NCI-H82 (cell line): ENCODE data around the gene RPL32.
"Not testable (repeated sequence)": the region's sequence is repeated elsewhere in the genome, so short reads cannot be mapped to it uniquely, and the experiment has no call there.

ENCODE experiments used
- DNase-seq: peaks from one replicate; lab custom pipeline; 2025; lab: John Stamatoyannopoulos, UW

The RPL32 gene

GRCh38 chr3:12808587-12808986 lies 32.8 kb downstream of the RPL32 start:
- DNase-seq: no peak

DNA sequence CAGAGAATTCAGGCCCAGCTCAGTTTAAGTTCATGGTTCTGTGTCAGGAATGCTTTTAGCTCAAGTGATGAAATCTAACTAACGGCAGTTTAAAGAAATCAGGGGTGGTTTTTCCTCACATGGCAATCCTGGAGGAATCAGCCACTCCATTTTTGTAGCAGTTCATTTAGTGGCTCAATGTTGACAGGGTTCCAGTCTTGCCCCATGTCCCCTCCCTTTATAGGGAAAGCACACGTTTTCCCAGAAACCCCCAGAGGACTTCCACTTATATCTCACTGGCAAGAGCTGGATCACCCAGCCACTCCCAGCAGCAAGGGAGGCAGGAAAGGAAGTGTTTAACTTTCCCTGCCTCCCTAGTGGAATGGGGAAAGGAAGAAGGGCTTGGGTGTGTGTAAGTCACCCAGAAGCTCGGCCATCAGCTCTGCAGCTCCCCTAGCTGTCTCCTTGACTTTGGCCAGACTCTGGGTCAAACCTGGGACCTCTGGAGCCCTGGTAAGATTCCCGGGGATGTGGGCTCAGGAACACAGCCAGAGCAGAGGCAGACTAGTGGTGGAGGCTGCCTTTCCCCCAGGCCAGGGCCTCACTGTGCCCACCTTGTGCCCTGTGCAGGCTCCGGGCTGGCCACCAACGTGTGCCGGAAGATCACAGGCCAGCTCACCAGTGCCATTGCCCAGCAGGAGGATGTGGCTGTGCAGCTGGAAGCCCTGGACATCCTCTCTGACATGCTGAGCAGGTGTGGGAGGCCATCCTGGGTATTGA lies 33.6 kb downstream of the RPL32 start:
- no peak for DNase-seq

GRCh38 chr3:12807066-12807465 lies 34.3 kb downstream of the RPL32 start:
- DNase-seq: no peak

- DNase-seq: no peak
Observed at GRCh38 chr3:12803371-12803770, 38.0 kb downstream of the RPL32 start.

- DNase-seq: no peak
Observed at GRCh38 chr3:12799525-12800440, 41.6 kb downstream of the RPL32 start.

DNA sequence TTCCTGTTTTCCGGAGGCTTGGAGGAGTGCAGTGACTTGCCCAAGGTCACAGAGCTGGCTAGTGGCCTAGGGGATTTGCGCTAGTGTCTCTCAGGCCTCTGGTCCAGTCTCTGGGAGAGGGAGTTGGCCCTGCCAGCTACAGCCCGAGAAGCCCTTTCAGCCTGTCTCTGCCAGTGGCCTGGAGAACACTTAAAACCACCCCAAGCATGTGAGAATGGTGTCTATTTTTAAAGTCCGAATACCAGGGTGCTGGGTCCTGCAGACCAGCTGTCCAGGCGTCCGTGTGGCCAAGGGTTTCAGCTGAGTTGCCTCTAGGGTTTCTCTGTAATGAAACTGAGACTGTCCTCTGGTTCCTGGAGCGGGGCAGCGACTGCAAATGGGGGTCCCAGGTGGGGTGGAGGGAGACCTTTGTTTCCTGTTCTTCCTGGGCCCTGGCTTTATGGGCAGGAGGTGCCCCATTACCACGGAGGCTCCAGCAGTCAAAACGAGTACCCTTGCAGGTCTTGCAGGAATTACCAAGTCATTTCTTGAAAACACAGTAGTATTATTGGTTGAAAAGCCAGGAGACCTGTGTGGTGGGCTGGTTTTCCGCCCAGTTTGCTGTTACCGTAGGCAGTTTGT lies 42.7 kb downstream of the RPL32 start:
- DNase-seq: no peak

GRCh38 chr3:12797892-12798558 lies 43.3 kb downstream of the RPL32 start:
- DNase-seq: no peak

GRCh38 chr3:12797124-12797891 lies 44.1 kb downstream of the RPL32 start:
- peak; percentile 44 for DNase-seq

GRCh38 chr3:12796171-12797123 lies 44.9 kb downstream of the RPL32 start, which contains the start of gene CAND2:
TSS of gene CAND2 (plus strand) at chr3:12796680. CDS start at chr3:12796721, 41 bp downstream.
- peak; percentile 69 for DNase-seq

DNA sequence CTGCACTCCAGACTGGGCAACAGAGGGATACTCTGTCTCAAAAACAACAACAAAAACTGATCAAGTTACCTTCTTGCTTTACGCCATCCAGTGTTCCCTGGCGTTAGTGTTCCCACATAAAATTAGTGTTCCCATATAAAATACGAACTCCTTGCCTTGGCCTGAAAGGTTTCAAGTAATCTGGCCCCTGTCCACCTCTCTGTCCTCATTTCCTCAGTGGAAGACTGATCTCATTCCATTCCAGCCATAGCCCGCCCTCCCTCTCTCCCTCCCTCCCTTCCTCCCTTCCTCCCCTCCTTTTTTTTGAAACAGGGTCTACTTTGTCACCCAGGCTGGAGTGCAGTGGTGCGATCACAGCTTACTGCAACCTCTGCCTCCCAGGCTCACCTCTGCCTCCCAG lies 47.7 kb downstream of the RPL32 start:
- no peak for DNase-seq

GRCh38 chr3:12791430-12791829 lies 49.9 kb downstream of the RPL32 start:
- DNase-seq: no peak

DNA sequence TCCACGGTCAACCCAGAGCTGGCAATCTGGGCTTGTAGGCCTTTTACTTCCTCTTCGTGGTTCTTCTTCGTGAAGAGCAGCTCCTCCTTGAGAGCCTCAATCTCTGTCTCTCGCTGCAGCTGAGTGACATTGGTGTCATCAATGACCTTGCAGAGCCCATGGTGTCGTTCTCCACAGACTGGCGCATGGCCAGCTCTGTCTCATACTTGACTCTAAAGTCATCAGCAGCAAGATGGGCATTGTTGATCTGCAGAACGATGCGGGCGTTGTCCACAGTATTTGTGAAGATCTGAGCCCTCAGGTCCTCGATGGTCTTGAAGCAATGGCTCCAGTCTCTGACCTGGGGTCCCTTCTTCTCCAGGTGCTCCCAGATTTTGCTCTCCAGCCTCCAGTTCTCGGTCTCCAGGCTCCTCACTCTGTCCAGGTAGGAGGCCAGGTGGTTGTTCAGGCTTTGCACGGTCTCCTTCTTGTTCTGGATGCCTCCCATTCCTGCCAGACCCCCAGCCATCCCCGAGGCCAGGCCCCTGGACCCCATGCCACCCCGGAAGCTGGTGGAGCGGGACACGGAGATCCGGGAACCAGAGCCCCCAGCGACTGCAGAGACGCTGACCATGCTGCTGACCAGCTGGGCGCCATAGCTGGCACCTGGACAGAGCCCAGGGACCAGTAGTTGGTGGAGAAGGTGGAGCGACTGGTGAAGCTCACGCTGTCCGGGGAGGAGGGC lies 53.2 kb downstream of the RPL32 start:
- not testable (repeated sequence) for DNase-seq

DNA sequence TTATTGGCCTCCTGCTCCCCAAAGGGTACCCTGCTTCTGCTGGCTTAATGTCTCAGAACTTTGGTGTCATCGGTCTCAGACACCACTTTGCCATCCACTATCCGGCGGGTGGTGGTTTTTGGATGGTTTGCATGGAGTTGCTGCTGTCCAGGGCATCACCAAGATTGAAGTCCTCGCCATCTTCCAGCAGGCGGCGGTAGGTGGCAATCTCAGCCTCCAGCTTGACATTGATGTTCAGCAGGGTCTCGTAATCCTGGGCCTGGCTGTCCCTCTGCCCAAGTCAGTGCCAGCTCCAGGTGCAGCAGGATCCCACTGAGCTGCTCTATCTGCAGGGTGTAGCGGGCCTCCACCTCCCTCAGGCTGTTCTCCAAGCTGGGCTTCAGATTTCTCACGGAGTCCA lies 54.0 kb downstream of the RPL32 start:
- peak; percentile 44 for DNase-seq

DNA sequence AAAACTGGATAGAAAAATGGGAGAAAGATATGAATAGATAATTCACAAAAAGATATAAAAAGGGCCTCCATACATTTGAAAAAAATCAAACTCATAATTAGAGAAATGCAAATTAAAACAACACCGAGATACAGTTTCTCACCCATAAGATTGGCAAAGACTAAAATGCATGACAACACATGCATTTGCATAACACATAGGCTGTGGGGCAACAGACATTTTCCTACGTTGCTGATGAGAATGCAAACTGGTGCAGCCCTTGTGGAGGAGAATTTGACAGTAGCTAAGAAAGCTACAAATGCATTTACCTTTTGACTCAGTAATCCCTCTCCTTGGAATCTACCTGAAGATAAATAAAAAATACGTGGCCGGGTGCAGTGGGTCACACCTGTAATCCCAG lies 56.3 kb downstream of the RPL32 start:
- DNase-seq: no peak
